OCI-M1 (cell line): ENCODE measurements around the gene ARHGEF19.
"Not testable (repeated sequence)": the region's sequence is repeated elsewhere in the genome, so short reads cannot be mapped to it uniquely, and the experiment has no call there.

ENCODE experiments used
- DNase-seq: peaks from one replicate; lab custom pipeline; 2025; lab: John Stamatoyannopoulos, UW

Gene ARHGEF19

GRCh38 chr1:16244650-16245285 lies 32.3 kb upstream of the ARHGEF19 start:
- peak; percentile 49 for DNase-seq

GRCh38 chr1:16243936-16244649 lies 31.6 kb upstream of the ARHGEF19 start:
- DNase-seq: peak; percentile 92

GRCh38 chr1:16243215-16243610 lies 30.8 kb upstream of the ARHGEF19 start:
- DNase-seq: no peak

- DNase-seq: no peak
These were observed 30.2 kb upstream of the ARHGEF19 start for GRCh38 chr1:16242556-16243214.

GRCh38 chr1:16241221-16241708 lies 28.8 kb upstream of the ARHGEF19 start:
- no peak for DNase-seq

- DNase-seq: no peak
These were observed 27.6 kb upstream of the ARHGEF19 start for GRCh38 chr1:16239972-16240491.

GRCh38 chr1:16237343-16237830 lies 24.9 kb upstream of the ARHGEF19 start:
- DNase-seq: no peak

GRCh38 chr1:16236511-16237342 lies 24.3 kb upstream of the ARHGEF19 start, which contains the start of gene CPLANE2:
Gene CPLANE2, minus strand, starts transcription at chr1:16237183. Its CDS starts 441 bp downstream, at chr1:16236742.
- no peak for DNase-seq

GRCh38 chr1:16235944-16236510 lies 23.6 kb upstream of the ARHGEF19 start:
- no peak for DNase-seq

GRCh38 chr1:16235347-16235746 lies 22.9 kb upstream of the ARHGEF19 start:
- DNase-seq: no peak

- no peak for DNase-seq
These were observed 21.0 kb upstream of the ARHGEF19 start for GRCh38 chr1:16233431-16233830.

GRCh38 chr1:16232316-16232710 lies 19.9 kb upstream of the ARHGEF19 start:
- DNase-seq: no peak

- no peak for DNase-seq
These were observed 19.2 kb upstream of the ARHGEF19 start for GRCh38 chr1:16231331-16232315.

- no peak for DNase-seq
These were observed 18.3 kb upstream of the ARHGEF19 start for GRCh38 chr1:16230744-16231143.

- no peak for DNase-seq
These were observed 17.7 kb upstream of the ARHGEF19 start for GRCh38 chr1:16229976-16230740.

GRCh38 chr1:16226490-16227179 lies 14.2 kb upstream of the ARHGEF19 start:
- no peak for DNase-seq

GRCh38 chr1:16226129-16226489 lies 13.7 kb upstream of the ARHGEF19 start:
- DNase-seq: no peak

- DNase-seq: no peak
These were observed 12.0 kb upstream of the ARHGEF19 start for GRCh38 chr1:16224472-16224871.

- not testable (repeated sequence) for DNase-seq
These were observed 10.3 kb upstream of the ARHGEF19 start for GRCh38 chr1:16222716-16223115.
